ENCODE measurements around the gene HRH1. TPM values are rescaled to one million over a fixed set of nuclear protein-coding genes. Genes with fewer than 3 reads are reported as not detected.
"Not testable (repeated sequence)": the region's sequence is repeated elsewhere in the genome, so short reads cannot be mapped to it uniquely, and the experiment has no call there.

The HRH1 gene
- total RNA-seq, 2 donors from 2014 or later, result 0.14 TPM; not detected in 1

GRCh38 chr3:11254876-11255275 lies 100.6 kb downstream of the HRH1 start:
- no peaks in the 10 kb centered on the region for H3K4me1 Mint-ChIP-seq (ENCODE audit: low read depth in 2 of 2)
- DNase-seq (ENCODE audit: low spot score), result no peak
- H3K36me3 Mint-ChIP-seq, result no peaks in the 10 kb centered on the region
- no peak for ATAC-seq
- H3K9me3 Mint-ChIP-seq, result no peaks in the 10 kb centered on the region
- H3K27me3 Mint-ChIP-seq, result peaks cover 11 to 19% of the 10 kb centered on the region in 2 donors
- no peak overlapping the region for H3K27ac Mint-ChIP-seq
- H3K4me3 Mint-ChIP-seq, result no peak overlapping the region

DNA sequence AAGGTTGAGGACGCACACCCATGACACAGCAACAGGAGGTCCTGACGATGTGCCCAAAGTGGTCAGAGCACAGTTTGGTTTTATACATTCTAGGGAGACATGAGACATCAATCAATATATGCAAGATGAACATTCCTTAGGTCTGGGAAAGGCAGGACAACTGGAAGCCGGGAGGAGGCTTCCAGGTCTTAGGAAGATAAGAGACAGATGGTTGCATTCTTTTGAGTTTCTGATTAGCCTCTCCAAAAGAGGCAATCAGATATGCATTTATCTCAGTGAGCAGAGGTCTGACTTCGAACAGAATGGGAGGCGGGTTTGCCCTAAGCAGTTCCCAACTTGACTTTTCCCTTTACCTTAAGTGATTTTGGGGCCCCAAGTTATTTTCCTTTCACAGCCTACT lies 101.2 kb downstream of the HRH1 start:
- not testable (repeated sequence) for DNase-seq (ENCODE audit: low spot score); H3K9me3 Mint-ChIP-seq; H3K36me3 Mint-ChIP-seq; ATAC-seq; H3K4me3 Mint-ChIP-seq; H3K4me1 Mint-ChIP-seq (ENCODE audit: low read depth in 2 of 2); H3K27ac Mint-ChIP-seq
- peaks cover 11 to 19% of the 10 kb centered on the region in 2 donors for H3K27me3 Mint-ChIP-seq

DNA sequence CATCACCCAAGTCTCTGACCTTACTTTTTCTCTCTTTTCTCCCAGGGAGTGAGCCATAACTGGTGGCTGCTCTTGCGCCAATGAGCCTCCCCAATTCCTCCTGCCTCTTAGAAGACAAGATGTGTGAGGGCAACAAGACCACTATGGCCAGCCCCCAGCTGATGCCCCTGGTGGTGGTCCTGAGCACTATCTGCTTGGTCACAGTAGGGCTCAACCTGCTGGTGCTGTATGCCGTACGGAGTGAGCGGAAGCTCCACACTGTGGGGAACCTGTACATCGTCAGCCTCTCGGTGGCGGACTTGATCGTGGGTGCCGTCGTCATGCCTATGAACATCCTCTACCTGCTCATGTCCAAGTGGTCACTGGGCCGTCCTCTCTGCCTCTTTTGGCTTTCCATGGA lies 104.7 kb downstream of the HRH1 start:
- Mint-ChIP-seq H3K36me3 (no peaks in the 10 kb centered on the region), H3K4me3 (no peak overlapping the region), H3K27me3 (peaks cover 11 to 19% of the 10 kb centered on the region in 2 donors), H3K9me3 (no peaks in the 10 kb centered on the region), H3K27ac (no peak overlapping the region), H3K4me1 (ENCODE audit: low read depth in 2 of 2) (no peaks in the 10 kb centered on the region)
- no peak for ATAC-seq
- no peak for DNase-seq (ENCODE audit: low spot score)

DNA sequence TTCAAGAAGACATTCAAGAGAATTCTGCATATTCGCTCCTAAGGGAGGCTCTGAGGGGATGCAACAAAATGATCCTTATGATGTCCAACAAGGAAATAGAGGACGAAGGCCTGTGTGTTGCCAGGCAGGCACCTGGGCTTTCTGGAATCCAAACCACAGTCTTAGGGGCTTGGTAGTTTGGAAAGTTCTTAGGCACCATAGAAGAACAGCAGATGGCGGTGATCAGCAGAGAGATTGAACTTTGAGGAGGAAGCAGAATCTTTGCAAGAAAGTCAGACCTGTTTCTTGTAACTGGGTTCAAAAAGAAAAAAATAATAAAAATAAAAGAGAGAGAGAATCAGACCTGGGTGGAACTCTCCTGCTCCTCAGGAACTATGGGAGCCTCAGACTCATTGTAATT lies 106.2 kb downstream of the HRH1 start:
- no peak overlapping the region for H3K27ac Mint-ChIP-seq
- peaks cover 8 to 13% of the 10 kb centered on the region in 2 donors for H3K27me3 Mint-ChIP-seq
- H3K9me3 Mint-ChIP-seq, result no peaks in the 10 kb centered on the region
- DNase-seq (ENCODE audit: low spot score), result no peak
- no peak overlapping the region for H3K4me3 Mint-ChIP-seq
- no peaks in the 10 kb centered on the region for H3K4me1 Mint-ChIP-seq (ENCODE audit: low read depth in 2 of 2)
- ATAC-seq, result no peak
- H3K36me3 Mint-ChIP-seq, result no peaks in the 10 kb centered on the region

GRCh38 chr3:11269007-11269406 lies 114.7 kb downstream of the HRH1 start:
- H3K9me3 Mint-ChIP-seq, result no peaks in the 10 kb centered on the region
- H3K4me3 Mint-ChIP-seq, result no peak overlapping the region
- DNase-seq (ENCODE audit: low spot score), result no peak
- H3K27me3 Mint-ChIP-seq, result peaks cover 5 to 13% of the 10 kb centered on the region in 2 donors
- H3K36me3 Mint-ChIP-seq, result no peaks in the 10 kb centered on the region
- no peak for ATAC-seq
- H3K27ac Mint-ChIP-seq, result no peak overlapping the region
- peaks cover 17 to 19% of the 10 kb centered on the region in 2 donors for H3K4me1 Mint-ChIP-seq (ENCODE audit: low read depth in 2 of 2)

- H3K27ac Mint-ChIP-seq, result peak within 1 kb of the TSS; percentile 96 to 98
- ATAC-seq (peak; percentile 99), DNase-seq (ENCODE audit: low spot score) (peak; percentile 98)
- peaks cover 18% of the 10 kb centered on the region for H3K36me3 Mint-ChIP-seq
- peaks cover 2 to 3% of the 10 kb centered on the region in 2 donors for H3K27me3 Mint-ChIP-seq
- peaks cover 4% of the 10 kb centered on the region for H3K9me3 Mint-ChIP-seq
- H3K4me1 Mint-ChIP-seq (ENCODE audit: low read depth in 2 of 2), result peaks cover 43 to 48% of the 10 kb centered on the region in 2 donors
- H3K4me3 Mint-ChIP-seq, result peak within 1 kb of the TSS; percentile 91
Measured at GRCh38 chr3:11271986-11272904, 118.0 kb downstream of the HRH1 start, which contains the start of gene ATG7. Gene ATG7 (plus strand): TSS chr3:11272397. CDS start chr3:11298696, 26,299 bp downstream.

DNA sequence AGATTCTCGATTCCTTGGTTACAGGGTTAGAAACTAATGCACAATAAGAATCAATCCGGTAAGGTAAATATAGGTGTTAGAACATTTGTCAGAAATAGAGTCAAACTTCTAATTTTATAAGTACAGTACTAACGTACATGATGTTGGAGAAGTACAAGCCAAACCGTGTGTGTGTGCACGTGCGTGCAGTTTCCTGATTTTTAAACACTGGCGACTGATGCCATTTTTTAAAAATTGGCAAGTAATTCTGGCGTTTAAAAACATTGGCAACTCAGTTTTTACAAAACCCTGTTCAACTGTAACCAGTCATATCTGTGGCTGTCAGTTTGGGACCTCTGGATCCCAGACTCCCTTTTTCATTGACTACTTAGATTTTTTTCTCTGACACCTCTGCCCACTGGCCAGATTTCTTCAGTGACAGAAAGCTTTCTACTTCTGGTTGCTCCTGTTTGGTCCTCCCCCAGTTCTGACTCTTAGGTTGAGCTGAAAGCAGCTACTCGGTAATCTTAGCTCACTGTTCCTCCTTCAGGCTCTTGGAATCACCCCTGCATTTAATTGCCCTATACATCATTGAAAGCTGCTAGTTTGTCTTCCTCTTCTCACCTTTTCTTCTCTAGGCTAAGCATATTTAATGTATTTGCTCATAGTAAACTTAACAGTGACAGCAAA lies 118.7 kb downstream of the HRH1 start:
- DNase-seq (ENCODE audit: low spot score) (no peak), ATAC-seq (no peak)
- peaks cover 4% of the 10 kb centered on the region for H3K9me3 Mint-ChIP-seq
- peaks cover 43 to 48% of the 10 kb centered on the region in 2 donors for H3K4me1 Mint-ChIP-seq (ENCODE audit: low read depth in 2 of 2)
- H3K27ac Mint-ChIP-seq, result peak overlapping the region; percentile 96 to 98
- peaks cover 19% of the 10 kb centered on the region for H3K36me3 Mint-ChIP-seq
- peak overlapping the region; percentile 91 for H3K4me3 Mint-ChIP-seq
- H3K27me3 Mint-ChIP-seq, result no peaks in the 10 kb centered on the region

DNA sequence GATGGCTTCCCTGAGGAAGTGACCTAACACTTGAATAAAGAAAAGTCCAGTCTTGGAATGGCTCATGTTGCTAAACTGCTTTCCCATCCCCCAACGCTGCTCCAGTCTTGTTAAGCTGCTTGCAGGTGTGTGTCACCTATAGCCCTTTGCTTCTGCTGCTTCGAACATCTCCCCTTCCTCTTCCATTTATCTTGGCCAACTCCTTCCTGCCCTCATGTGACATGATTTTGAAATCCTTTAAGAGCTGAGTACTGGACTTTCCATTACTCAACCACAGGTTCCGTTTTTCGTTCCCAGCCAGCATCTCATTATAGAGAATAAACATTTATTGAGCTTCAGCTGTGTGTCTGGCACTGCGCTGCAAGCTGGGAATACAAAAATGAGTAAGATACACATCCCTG lies 119.6 kb downstream of the HRH1 start:
- DNase-seq (ENCODE audit: low spot score) (no peak), ATAC-seq (no peak)
- Mint-ChIP-seq H3K9me3 (peaks cover 4% of the 10 kb centered on the region), H3K4me1 (ENCODE audit: low read depth in 2 of 2) (peaks cover 48 to 55% of the 10 kb centered on the region in 2 donors), H3K36me3 (peaks cover 19% of the 10 kb centered on the region), H3K27me3 (no peaks in the 10 kb centered on the region), H3K4me3 (peak overlapping the region; percentile 91), H3K27ac (peak overlapping the region; percentile 96 to 98)

DNA sequence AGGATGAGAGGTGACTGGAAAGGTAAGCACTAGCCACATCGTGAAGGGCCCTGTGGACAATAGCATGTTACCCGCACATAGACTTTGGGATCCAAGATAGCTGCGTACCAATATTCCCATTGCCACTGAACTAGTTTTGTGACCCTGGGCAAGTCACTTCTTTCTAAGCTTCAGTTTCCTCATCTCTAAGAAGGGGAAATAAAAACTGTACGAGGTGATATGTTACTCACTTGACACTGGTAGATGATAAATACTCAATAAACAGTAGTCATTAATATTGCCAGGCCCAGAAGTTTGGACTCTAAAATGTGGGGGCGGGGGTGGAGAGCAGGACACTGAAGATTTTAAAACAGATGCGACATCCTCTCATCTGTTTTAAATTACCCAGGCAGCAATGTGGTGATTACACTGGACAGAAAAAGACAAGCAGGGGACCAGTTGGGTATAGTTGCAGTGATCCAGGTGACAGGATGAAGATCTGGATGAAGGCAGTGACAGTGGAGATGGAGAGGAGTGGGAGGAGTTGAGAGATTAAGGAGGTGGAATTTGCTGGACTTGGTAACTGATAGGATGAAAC lies 120.4 kb downstream of the HRH1 start:
- H3K9me3 Mint-ChIP-seq, result peaks cover 4% of the 10 kb centered on the region
- peaks cover 51 to 57% of the 10 kb centered on the region in 2 donors for H3K4me1 Mint-ChIP-seq (ENCODE audit: low read depth in 2 of 2)
- peaks cover 19% of the 10 kb centered on the region for H3K36me3 Mint-ChIP-seq
- peak overlapping the region; percentile 91 for H3K4me3 Mint-ChIP-seq
- ATAC-seq (no peak), DNase-seq (ENCODE audit: low spot score) (no peak)
- peak overlapping the region in 1 of 2 donors; percentile 96 for H3K27ac Mint-ChIP-seq
- no peaks in the 10 kb centered on the region for H3K27me3 Mint-ChIP-seq

GRCh38 chr3:11275926-11276325 lies 121.6 kb downstream of the HRH1 start:
- Mint-ChIP-seq H3K9me3 (peaks cover 4% of the 10 kb centered on the region), H3K4me3 (no peak overlapping the region), H3K36me3 (peaks cover 19% of the 10 kb centered on the region), H3K27me3 (no peaks in the 10 kb centered on the region), H3K27ac (no peak overlapping the region), H3K4me1 (ENCODE audit: low read depth in 2 of 2) (peaks cover 53 to 57% of the 10 kb centered on the region in 2 donors)
- ATAC-seq (no peak), DNase-seq (ENCODE audit: low spot score) (no peak)

DNA sequence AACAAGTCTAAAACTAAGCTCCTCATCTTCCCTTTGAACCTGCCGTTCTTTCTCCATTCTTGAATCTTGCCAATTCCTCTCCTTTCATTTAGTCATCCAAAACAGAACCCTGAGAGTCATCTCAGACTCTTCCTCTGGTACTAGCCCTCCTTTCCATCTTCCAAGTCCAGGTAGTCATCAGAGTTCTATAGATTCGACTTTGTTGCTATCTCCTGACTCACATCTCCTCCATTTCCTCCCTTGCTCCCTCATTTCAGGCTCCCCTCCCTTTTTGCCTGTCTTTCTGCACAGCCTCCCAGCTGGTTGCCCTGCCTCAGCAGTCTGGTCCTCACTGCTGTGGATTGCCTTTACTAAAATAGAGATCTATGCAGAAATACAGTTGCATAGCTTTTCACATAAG lies 122.6 kb downstream of the HRH1 start:
- DNase-seq (ENCODE audit: low spot score) (no peak), ATAC-seq (no peak)
- Mint-ChIP-seq H3K4me3 (no peak overlapping the region), H3K27ac (peak overlapping the region in 1 of 2 donors; percentile 2), H3K4me1 (ENCODE audit: low read depth in 2 of 2) (peaks cover 51 to 53% of the 10 kb centered on the region in 2 donors), H3K36me3 (peaks cover 19% of the 10 kb centered on the region), H3K27me3 (no peaks in the 10 kb centered on the region), H3K9me3 (peaks cover 4% of the 10 kb centered on the region)

- Mint-ChIP-seq H3K4me3 (no peak overlapping the region), H3K27ac (no peak overlapping the region), H3K27me3 (no peaks in the 10 kb centered on the region), H3K9me3 (no peaks in the 10 kb centered on the region), H3K4me1 (ENCODE audit: low read depth in 2 of 2) (peaks cover 22 to 34% of the 10 kb centered on the region in 2 donors), H3K36me3 (no peaks in the 10 kb centered on the region)
- DNase-seq (ENCODE audit: low spot score), result no peak
- ATAC-seq, result no peak
Measured at GRCh38 chr3:11282250-11283138, 128.2 kb downstream of the HRH1 start.

DNA sequence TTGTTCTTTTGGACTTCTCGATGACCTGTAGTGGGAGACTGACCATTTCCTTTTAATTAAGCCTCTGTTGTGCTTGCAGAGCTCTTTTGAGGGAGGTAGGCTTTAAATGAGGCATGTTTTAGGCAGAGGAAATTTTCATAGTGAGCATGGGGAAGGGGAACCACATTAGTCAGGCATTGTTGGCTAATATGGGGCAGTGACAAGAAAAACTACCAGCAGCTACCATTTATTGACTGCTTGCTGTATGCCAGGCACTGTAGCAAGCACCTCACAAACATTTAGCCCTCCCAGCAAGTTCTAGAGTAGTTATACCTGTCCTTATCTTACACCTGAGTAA lies 128.8 kb downstream of the HRH1 start:
- Mint-ChIP-seq H3K9me3 (no peaks in the 10 kb centered on the region), H3K4me1 (ENCODE audit: low read depth in 2 of 2) (peaks cover 27 to 37% of the 10 kb centered on the region in 2 donors), H3K27ac (peak overlapping the region in 1 of 2 donors; percentile 30), H3K4me3 (no peak overlapping the region), H3K27me3 (no peaks in the 10 kb centered on the region), H3K36me3 (no peaks in the 10 kb centered on the region)
- DNase-seq (ENCODE audit: low spot score), result no peak
- no peak for ATAC-seq

Measured in natural killer cell treated with Interleukin-12 subunit alpha and Interleukin-12 subunit beta and Interleukin-15 and Interleukin-18, amount 100 ng/mL, for 72 hours (primary cell).